AG04449 (cell line): ENCODE data around the gene ARL17B.
"Not testable (repeated sequence)": the region's sequence is repeated elsewhere in the genome, so short reads cannot be mapped to it uniquely, and the experiment has no call there.

Experiments
- CTCF ChIA-PET: fragments of 350-600 bp; formaldehyde crosslinking; extraction: SDS; loops from one replicate; lab custom pipeline; 2021; ENCODE audit warnings: antibody characterized with exemption; lab: Yijun Ruan, JAX
- POLR2A ChIA-PET: fragments of 400-600, 350-600 bp; formaldehyde crosslinking; extraction: SDS; loops from one replicate; lab custom pipeline; 2020; ENCODE audit warnings: antibody characterized with exemption, inconsistent platforms; lab: Yijun Ruan, JAX
- DNase-seq: peaks from one replicate; pipeline ENCODE4 v3.0.0-alpha.2; 2010; ENCODE audit warnings: low read depth, low spot score
- H3K4me3 ChIP-seq: 2 replicates; pipeline ENCODE4 v1.5.1; 2011; ENCODE audit warnings: low read depth, mild to moderate bottlenecking, control low read depth, low read length
- CTCF ChIP-seq: IDR thresholded peaks from one replicate; pipeline ENCODE4 v1.5.1; 2011; ENCODE audit warnings: mild to moderate bottlenecking, moderate library complexity, low read length, control low read depth, inconsistent platforms; ENCODE audit not compliant: insufficient read depth; ENCODE audit errors: missing control alignments

Gene ARL17B

GRCh38 chr17:46274238-46274637 lies 87.3 kb downstream of the ARL17B start:
- CTCF ChIA-PET, result interaction anchor here (1.3 kb wide), 1 partner anchor 13 kb away, joined by 4 read pairs; no protein-coding TSS in a partner anchor
- H3K4me3 ChIP-seq, result no peak overlapping the region
- no peak for DNase-seq
- no peak for TF ChIP-seq CTCF
- POLR2A ChIA-PET, result no interaction called here

- DNase-seq, result no peak
- TF ChIP-seq CTCF, result no peak
- ChIA-PET CTCF (interaction anchor here (1.3 kb wide), 1 partner anchor 13 kb away, joined by 4 read pairs; no protein-coding TSS in a partner anchor), POLR2A (no interaction called here)
- no peak overlapping the region for H3K4me3 ChIP-seq
Measured at GRCh38 chr17:46273541-46274236, 87.9 kb downstream of the ARL17B start.

- TF ChIP-seq CTCF, result no peak
- DNase-seq, result no peak
- CTCF ChIA-PET, result interaction anchor here (1.4 to 1.8 kb wide), 2 partner anchors 17 to 268 kb away, joined by 4 to 5 read pairs; no protein-coding TSS in a partner anchor
- H3K4me3 ChIP-seq, result no peak overlapping the region
- POLR2A ChIA-PET, result no interaction called here
Measured at GRCh38 chr17:46270032-46270431, 91.5 kb downstream of the ARL17B start.

- H3K4me3 ChIP-seq, result peak overlapping the region; percentile 74
- TF ChIP-seq CTCF, result no peak
- CTCF ChIA-PET, result interaction anchor here (2.1 kb wide), 1 partner anchor 20 kb away, joined by 8 read pairs; no protein-coding TSS in a partner anchor
- POLR2A ChIA-PET, result interaction anchor here (1.0 kb wide), 1 partner anchor 10 kb away, joined by 3 read pairs; no protein-coding TSS in a partner anchor
- no peak for DNase-seq
Measured at GRCh38 chr17:46266656-46267544, 94.7 kb downstream of the ARL17B start.

- CTCF ChIA-PET, result interaction anchor here (0.9 to 2.1 kb wide), 3 partner anchors 20 to 268 kb away, joined by 3 to 8 read pairs (median 6); no protein-coding TSS in a partner anchor
Measured at GRCh38 chr17:46266063-46266655, 95.4 kb downstream of the ARL17B start.

GRCh38 chr17:46264456-46265198 lies 96.9 kb downstream of the ARL17B start:
- POLR2A ChIA-PET, result no interaction called here
- CTCF ChIA-PET, result interaction anchor here (1.4 kb wide), 1 partner anchor 22 kb away, joined by 6 read pairs; no protein-coding TSS in a partner anchor
- peak; percentile 73 for DNase-seq

More at GRCh38 chr17:46266063-46266655, 95.4 kb downstream of the ARL17B start:
- not testable (repeated sequence) for DNase-seq
- POLR2A ChIA-PET, result interaction anchor here (1.0 kb wide), 1 partner anchor 10 kb away, joined by 3 read pairs; no protein-coding TSS in a partner anchor
- H3K4me3 ChIP-seq, result peak overlapping the region; percentile 49

More at GRCh38 chr17:46264456-46265198, 96.9 kb downstream of the ARL17B start:
- H3K4me3 ChIP-seq, result no peak overlapping the region
- no peak for TF ChIP-seq CTCF
